ENCODE data around the gene CEP120.

GRCh38 chr5:123358751-123359150 lies 64.5 kb downstream of the CEP120 start:
- TF ChIP-seq CTCF (IDR thresholded peaks at IDR 0.05; ENCODE audit: insufficient read depth, low read depth, low read length) (no peak), EZH2 (IDR thresholded peaks at IDR 0.05; ENCODE audit: insufficient read depth, low read length) (no peak)

Measured in astrocyte (in vitro differentiated cells and primary cell).